ENCODE results near the gene CCDC179. TPM values are rescaled to one million over a fixed set of nuclear protein-coding genes. Genes with fewer than 3 reads are reported as not detected.

Gene CCDC179
- not detected for total RNA-seq

DNA sequence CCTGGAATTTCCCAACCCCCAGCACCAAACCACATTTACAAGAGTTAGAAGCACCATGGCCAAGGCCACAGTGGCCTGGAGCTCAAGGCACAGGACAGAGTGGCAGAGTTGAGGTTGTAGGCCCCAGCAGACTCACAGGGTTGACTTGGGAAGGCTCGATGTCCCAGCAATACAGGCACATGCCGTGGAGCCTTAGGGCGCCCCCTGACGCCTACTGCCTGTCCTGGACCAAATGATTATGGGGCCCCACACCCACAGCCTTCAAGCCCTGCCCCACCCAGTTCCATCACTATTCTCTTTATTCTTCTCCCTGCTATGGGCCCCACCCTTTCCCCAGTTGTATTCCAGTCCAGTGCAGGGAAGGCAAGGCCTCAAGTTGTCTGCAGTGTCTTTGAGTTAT is at the start of gene CCDC179:
CCDC179 (minus strand) TSS at position 234 of the 400 bp plus-strand sequence; CDS start at position 181, 53 bp downstream.
- no peaks in the 10 kb centered on the region for H3K4me1 Mint-ChIP-seq (ENCODE audit: low read depth)
- ATAC-seq (no peak), DNase-seq (no peak)
- no peaks in the 10 kb centered on the region for H3K27me3 Mint-ChIP-seq (ENCODE audit: low read depth)
- no peak within 1 kb of the TSS for H3K27ac Mint-ChIP-seq
- H3K9me3 Mint-ChIP-seq (ENCODE audit: insufficient read depth): no peaks in the 10 kb centered on the region
- no peak within 1 kb of the TSS for H3K4me3 Mint-ChIP-seq
- ChIA-PET CTCF (no interaction called here), POLR2A (no interaction called here)
- H3K36me3 Mint-ChIP-seq (ENCODE audit: low read depth): no peaks in the 10 kb centered on the region

DNA sequence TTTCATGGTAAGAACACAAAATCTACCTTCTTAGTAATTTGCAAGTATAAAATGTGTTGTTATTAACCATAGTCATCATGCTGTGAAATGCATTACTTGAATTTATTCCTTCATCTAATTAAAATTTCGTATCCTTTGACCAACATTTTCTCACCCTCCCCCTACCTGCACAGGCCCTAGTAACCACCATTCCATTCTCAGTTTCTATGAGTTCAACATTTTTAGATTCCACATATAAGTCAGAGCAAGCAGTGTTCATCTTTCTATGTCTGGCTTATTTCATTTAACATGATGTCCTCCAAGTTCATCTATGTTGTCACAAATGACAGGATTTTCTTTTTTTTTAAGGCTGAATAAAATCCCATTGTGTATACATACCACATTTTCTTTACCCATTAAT is 43.5 kb upstream of the CCDC179 start:
- CTCF ChIA-PET: interaction anchor here (1.4 kb wide), 1 partner anchor 28 kb away, joined by 6 read pairs; no protein-coding TSS in a partner anchor
- H3K27ac Mint-ChIP-seq: no peak overlapping the region

DNA sequence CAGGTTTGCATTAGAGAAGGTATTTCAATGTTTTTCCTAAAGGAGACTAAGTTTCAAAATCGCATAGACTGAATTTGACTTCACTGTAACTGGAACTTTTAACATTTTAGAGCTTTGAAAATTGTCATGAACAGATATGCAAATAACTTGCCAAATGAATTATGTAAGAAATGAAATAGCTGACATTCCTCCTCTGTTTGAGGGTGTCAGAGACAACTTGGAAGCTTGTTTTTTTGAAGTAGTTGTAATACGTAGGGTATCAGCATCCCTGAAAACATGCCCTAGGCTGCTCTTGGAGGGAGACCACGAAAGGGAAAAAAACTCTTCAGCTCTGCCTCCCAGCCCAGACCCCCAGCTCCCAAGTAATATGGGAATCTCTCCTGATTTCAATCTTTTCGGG is 41.3 kb upstream of the CCDC179 start:
- H3K27me3 Mint-ChIP-seq (ENCODE audit: low read depth): no peaks in the 10 kb centered on the region
- no peak for ATAC-seq
- POLR2A ChIA-PET: no interaction called here
- no peak for DNase-seq
- H3K4me3 Mint-ChIP-seq: no peak overlapping the region
- CTCF ChIA-PET: interaction anchor here (0.7 kb wide), 1 partner anchor 26 kb away, joined by 3 read pairs; no protein-coding TSS in a partner anchor
- peaks cover 2% of the 10 kb centered on the region for H3K4me1 Mint-ChIP-seq (ENCODE audit: low read depth)
- H3K36me3 Mint-ChIP-seq (ENCODE audit: low read depth): no peaks in the 10 kb centered on the region
- H3K27ac Mint-ChIP-seq: no peak overlapping the region
- no peaks in the 10 kb centered on the region for H3K9me3 Mint-ChIP-seq (ENCODE audit: insufficient read depth)

More for the DNA sequence above, 43.5 kb upstream of the CCDC179 start:
- POLR2A ChIA-PET: no interaction called here
- Mint-ChIP-seq H3K4me1 (ENCODE audit: low read depth) (peaks cover 5% of the 10 kb centered on the region), H3K27me3 (ENCODE audit: low read depth) (no peaks in the 10 kb centered on the region), H3K4me3 (no peak overlapping the region), H3K36me3 (ENCODE audit: low read depth) (no peaks in the 10 kb centered on the region), H3K9me3 (ENCODE audit: insufficient read depth) (no peaks in the 10 kb centered on the region)
- ATAC-seq: no peak
- DNase-seq: no peak

DNA sequence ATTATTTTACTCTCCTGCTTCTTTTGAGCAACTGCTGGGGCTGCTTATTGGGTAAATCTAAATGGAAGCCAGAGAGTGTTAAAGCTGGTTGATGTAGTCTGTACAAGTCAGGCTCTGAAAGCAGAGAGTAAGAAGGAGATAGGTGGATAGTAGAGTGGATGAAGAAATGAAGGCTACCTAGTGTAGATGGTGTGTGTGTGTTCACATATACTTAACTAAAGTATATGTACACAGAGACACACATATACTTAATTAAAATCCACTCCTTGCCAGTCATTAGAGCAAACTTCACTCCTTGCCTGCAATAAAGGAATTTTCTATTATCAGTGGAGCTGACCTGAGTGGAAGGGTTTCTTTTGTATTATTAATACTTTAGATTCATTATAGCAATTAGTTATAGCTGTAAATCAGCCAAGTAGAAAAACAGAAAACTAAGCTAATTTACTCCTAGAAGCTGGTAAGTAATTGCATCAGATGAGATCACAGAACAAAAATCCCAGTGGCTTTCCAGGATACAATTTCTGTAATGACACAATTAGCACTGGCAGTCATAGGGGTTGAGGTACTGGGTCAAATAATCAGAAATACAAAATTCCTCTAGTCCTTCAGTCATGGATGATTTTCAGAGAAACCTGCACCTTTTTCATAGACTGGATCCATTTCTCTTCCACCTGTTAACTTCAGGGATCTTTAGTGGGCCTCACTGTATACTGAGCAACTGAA is 40.7 kb upstream of the CCDC179 start:
- Mint-ChIP-seq H3K4me1 (ENCODE audit: low read depth) (no peaks in the 10 kb centered on the region), H3K27ac (no peak overlapping the region), H3K4me3 (no peak overlapping the region), H3K9me3 (ENCODE audit: insufficient read depth) (no peaks in the 10 kb centered on the region), H3K27me3 (ENCODE audit: low read depth) (no peaks in the 10 kb centered on the region), H3K36me3 (ENCODE audit: low read depth) (no peaks in the 10 kb centered on the region)
- ATAC-seq (no peak), DNase-seq (no peak)
- POLR2A ChIA-PET: no interaction called here
- CTCF ChIA-PET: interaction anchor here (0.7 to 1.1 kb wide), 2 partner anchors 25 to 72 kb away, joined by 3 read pairs; partner anchors contain the start of gene SVIP

DNA sequence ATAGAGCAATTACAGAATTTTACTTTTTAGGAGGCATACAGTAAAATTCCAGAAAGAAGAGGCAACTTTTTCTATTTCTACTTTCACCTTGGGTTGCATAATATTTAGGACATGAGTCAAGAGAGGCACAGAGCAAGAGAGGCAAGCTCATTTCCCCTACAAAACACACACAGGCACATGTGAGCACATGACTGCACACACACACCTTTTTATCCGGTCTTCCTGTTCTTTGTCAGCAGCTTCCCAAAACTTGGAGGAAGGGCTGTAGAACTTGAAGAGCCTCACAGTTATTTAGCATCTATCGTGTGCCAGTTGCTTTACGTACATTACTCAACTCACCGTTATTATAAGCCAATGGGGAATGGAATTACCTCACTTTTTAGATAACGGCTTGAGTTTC is 37.8 kb upstream of the CCDC179 start:
- H3K27me3 Mint-ChIP-seq (ENCODE audit: low read depth): no peaks in the 10 kb centered on the region
- DNase-seq (no peak), ATAC-seq (no peak)
- H3K4me1 Mint-ChIP-seq (ENCODE audit: low read depth): no peaks in the 10 kb centered on the region
- H3K4me3 Mint-ChIP-seq: no peak overlapping the region
- H3K9me3 Mint-ChIP-seq (ENCODE audit: insufficient read depth): no peaks in the 10 kb centered on the region
- no peaks in the 10 kb centered on the region for H3K36me3 Mint-ChIP-seq (ENCODE audit: low read depth)
- CTCF ChIA-PET: no interaction called here
- no peak overlapping the region for H3K27ac Mint-ChIP-seq
- POLR2A ChIA-PET: no interaction called here

DNA sequence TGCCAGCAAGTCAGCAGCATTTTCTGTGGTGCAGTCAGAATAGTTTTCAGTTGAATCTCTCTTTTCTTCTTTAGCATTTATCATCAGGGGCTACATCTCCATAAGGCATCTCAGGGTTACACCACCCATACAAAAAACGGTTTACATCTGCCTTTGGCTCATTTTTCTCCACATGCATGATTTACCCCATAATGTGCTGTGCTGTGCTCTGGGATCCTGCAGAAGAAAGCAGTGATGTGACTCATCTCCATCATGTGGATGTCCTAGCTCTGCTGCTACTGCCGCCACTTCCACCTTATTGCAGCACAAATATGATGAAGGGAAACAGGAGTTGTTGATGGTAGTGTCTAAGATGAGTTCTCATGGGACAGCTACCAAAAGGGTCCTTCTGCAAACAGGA is 30.0 kb upstream of the CCDC179 start:
- DNase-seq: no peak

DNA sequence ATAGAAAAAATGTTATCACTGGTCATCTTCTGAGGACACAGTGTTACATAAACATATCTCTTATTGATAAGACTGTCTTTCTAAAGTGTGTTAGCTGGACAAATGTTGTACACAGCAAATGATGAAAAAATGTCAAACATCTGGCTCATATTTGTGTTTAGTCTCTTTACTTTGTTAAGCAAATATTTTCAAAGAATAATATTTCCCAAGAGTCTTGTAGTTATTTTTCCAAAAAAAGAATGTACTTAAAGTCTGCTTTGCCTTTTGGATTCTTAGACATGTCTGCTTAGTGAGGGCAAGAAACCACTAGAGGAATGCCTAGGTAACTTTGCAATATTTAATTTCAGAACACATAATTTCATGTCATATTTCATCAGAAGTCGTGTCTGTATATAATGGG is 23.9 kb upstream of the CCDC179 start:
- no peaks in the 10 kb centered on the region for H3K36me3 Mint-ChIP-seq (ENCODE audit: low read depth)
- ATAC-seq (no peak), DNase-seq (no peak)
- no peaks in the 10 kb centered on the region for H3K4me1 Mint-ChIP-seq (ENCODE audit: low read depth)
- POLR2A ChIA-PET: no interaction called here
- H3K27ac Mint-ChIP-seq: no peak overlapping the region
- H3K27me3 Mint-ChIP-seq (ENCODE audit: low read depth): no peaks in the 10 kb centered on the region
- no peaks in the 10 kb centered on the region for H3K9me3 Mint-ChIP-seq (ENCODE audit: insufficient read depth)
- no peak overlapping the region for H3K4me3 Mint-ChIP-seq
- CTCF ChIA-PET: no interaction called here

More for the DNA sequence above, 30.0 kb upstream of the CCDC179 start:
- POLR2A ChIA-PET: no interaction called here
- Mint-ChIP-seq H3K4me3 (no peak overlapping the region), H3K27me3 (ENCODE audit: low read depth) (no peaks in the 10 kb centered on the region), H3K36me3 (ENCODE audit: low read depth) (no peaks in the 10 kb centered on the region), H3K9me3 (ENCODE audit: insufficient read depth) (no peaks in the 10 kb centered on the region), H3K4me1 (ENCODE audit: low read depth) (no peaks in the 10 kb centered on the region), H3K27ac (no peak overlapping the region)
- ATAC-seq: no peak
- CTCF ChIA-PET: no interaction called here

DNA sequence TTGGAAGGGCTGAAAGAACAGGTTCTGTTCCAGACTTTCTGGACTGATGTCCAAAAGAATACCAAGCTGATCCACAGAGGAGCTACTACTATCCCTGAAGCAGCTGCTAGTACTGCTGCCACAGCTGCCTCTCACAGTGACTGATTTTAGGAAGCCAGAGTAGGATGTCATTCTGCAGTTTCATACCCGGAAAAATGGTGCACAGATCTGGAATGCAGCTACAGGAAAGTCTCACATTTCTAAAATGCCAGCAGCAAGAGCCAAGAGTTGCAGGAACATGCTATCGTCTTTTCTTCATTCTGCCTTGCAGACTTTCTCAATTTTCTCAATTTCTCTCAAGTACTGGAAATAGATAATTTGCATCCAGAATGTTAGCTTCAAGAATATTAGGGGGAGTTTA is 19.4 kb upstream of the CCDC179 start:
- DNase-seq (no peak), ATAC-seq (no peak)
- ChIA-PET POLR2A (no interaction called here), CTCF (no interaction called here)
- no peaks in the 10 kb centered on the region for H3K9me3 Mint-ChIP-seq (ENCODE audit: insufficient read depth)
- H3K36me3 Mint-ChIP-seq (ENCODE audit: low read depth): no peaks in the 10 kb centered on the region
- no peaks in the 10 kb centered on the region for H3K4me1 Mint-ChIP-seq (ENCODE audit: low read depth)
- H3K4me3 Mint-ChIP-seq: no peak overlapping the region
- no peak overlapping the region for H3K27ac Mint-ChIP-seq
- no peaks in the 10 kb centered on the region for H3K27me3 Mint-ChIP-seq (ENCODE audit: low read depth)

DNA sequence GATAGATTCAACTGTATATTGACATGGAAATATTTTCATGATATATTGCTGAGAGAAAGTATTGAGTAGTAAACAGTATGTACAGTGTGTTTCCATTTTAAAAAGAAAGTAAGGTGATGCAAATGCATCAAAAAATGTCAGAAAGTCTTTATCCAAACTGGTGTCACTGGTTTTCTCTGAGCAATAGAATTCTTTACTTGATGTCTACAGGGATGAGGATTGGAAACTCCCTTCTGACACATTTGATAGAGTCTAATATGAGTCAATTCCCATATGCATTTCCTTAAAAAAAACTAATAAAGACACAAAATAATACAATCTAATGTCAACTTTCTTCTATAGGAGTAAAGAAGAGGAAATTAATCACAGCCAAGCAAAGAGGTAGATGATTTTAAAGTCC is 18.3 kb upstream of the CCDC179 start:
- no peak overlapping the region for H3K4me3 Mint-ChIP-seq
- no peaks in the 10 kb centered on the region for H3K36me3 Mint-ChIP-seq (ENCODE audit: low read depth)
- DNase-seq: no peak
- CTCF ChIA-PET: no interaction called here
- POLR2A ChIA-PET: no interaction called here
- H3K9me3 Mint-ChIP-seq (ENCODE audit: insufficient read depth): no peaks in the 10 kb centered on the region
- H3K4me1 Mint-ChIP-seq (ENCODE audit: low read depth): no peaks in the 10 kb centered on the region
- H3K27me3 Mint-ChIP-seq (ENCODE audit: low read depth): no peaks in the 10 kb centered on the region
- no peak for ATAC-seq
- no peak overlapping the region for H3K27ac Mint-ChIP-seq

DNA sequence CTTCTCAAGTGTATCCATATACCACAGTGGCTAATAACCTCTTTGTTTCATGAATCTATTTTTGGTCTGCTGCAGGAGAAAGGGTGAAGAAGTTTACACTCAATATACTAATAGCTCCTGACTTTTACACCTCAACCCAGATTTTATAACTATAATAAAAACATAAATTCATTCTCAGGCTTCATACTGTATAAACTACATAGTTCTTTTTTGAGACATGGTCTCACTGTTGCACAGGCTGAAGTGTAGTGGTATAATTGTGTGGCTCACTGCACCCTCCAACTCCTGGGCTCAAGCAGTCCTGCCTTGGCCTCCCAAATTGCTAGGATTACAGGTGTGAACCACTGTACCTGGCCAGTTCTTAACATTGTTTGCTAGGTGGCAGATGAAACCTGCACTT is 17.8 kb upstream of the CCDC179 start:
- no peak overlapping the region for H3K4me3 Mint-ChIP-seq
- H3K9me3 Mint-ChIP-seq (ENCODE audit: insufficient read depth): no peaks in the 10 kb centered on the region
- DNase-seq: no peak
- POLR2A ChIA-PET: no interaction called here
- H3K36me3 Mint-ChIP-seq (ENCODE audit: low read depth): no peaks in the 10 kb centered on the region
- no peak for ATAC-seq
- CTCF ChIA-PET: no interaction called here
- no peaks in the 10 kb centered on the region for H3K27me3 Mint-ChIP-seq (ENCODE audit: low read depth)
- H3K4me1 Mint-ChIP-seq (ENCODE audit: low read depth): no peaks in the 10 kb centered on the region
- H3K27ac Mint-ChIP-seq: no peak overlapping the region

DNA sequence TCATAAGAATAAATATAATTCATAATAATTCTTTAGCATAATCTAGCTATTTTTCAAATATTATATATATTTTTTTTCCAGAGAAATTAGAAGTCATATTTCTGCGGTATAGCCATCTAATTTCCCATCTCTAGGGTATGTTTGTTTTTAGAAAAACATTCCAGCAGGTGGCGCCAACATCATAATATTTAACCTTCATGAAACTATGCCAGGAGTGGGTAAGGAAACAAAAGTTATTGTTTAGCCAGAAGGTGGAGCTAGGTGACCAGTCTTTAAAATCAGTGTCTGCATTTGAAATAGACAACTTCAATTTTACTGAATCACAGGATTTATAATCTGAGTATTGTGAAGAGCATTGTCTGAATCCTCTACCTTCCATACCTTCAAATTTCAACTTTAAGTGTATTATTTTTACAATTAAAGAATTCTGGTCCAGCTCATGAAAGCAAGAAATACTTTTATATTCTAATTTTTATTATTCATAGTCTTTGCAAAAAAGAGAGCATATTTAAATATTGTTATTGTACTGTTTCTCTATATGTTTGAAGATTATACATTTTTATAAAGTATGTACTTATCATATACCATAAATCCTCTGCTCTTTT is 15.7 kb upstream of the CCDC179 start:
- ChIA-PET POLR2A (no interaction called here), CTCF (interaction anchor here (0.6 to 1.7 kb wide), 17 partner anchors 9 to 665 kb away, joined by 3 to 7 read pairs (median 3); partner anchors contain the start of gene SVIP)
- no peaks in the 10 kb centered on the region for H3K9me3 Mint-ChIP-seq (ENCODE audit: insufficient read depth)
- no peaks in the 10 kb centered on the region for H3K27me3 Mint-ChIP-seq (ENCODE audit: low read depth)
- no peak overlapping the region for H3K27ac Mint-ChIP-seq
- DNase-seq: peak; percentile 81
- ATAC-seq: peak; percentile 98
- H3K4me1 Mint-ChIP-seq (ENCODE audit: low read depth): no peaks in the 10 kb centered on the region
- H3K4me3 Mint-ChIP-seq: no peak overlapping the region
- no peaks in the 10 kb centered on the region for H3K36me3 Mint-ChIP-seq (ENCODE audit: low read depth)

DNA sequence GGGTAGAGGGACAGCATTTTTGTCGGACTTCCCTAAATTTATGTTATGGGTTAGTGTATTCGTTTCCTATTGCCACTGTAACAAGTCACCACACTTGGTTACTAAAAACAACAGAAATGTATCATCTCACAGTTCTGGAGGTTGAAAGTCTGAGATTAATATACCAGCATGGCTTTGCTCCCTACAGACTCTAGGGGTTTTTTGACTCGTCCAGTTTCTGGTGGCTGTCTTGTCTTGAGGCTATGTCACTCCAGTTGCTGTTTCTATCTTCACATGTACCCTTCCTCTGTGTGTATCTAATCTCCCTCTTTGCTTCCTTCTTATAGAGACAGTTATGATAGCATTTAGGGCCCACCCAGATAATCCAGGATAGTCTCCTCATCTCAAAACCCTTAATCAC is 9.1 kb upstream of the CCDC179 start:
- Mint-ChIP-seq H3K4me1 (ENCODE audit: low read depth) (no peaks in the 10 kb centered on the region), H3K36me3 (ENCODE audit: low read depth) (no peaks in the 10 kb centered on the region), H3K9me3 (ENCODE audit: insufficient read depth) (no peaks in the 10 kb centered on the region), H3K27me3 (ENCODE audit: low read depth) (no peaks in the 10 kb centered on the region), H3K27ac (no peak overlapping the region), H3K4me3 (no peak overlapping the region)
- ATAC-seq (no peak), DNase-seq (no peak)
- ChIA-PET CTCF (no interaction called here), POLR2A (no interaction called here)

All from activated CD8-positive, alpha-beta T cell treated with anti-CD3 and anti-CD28 coated beads, Interleukin-2, amount 10 ng/mL, durations not matched to agents 7 days and 5 days (primary cell).